GM18861 (cell line): Measurements from ENCODE around the gene TMEM50A.
A peak's percentile ranks its signal among the peaks of the same experiment; 100 is the strongest.
"Not testable (repeated sequence)": the region's sequence is repeated elsewhere in the genome, so short reads cannot be mapped to it uniquely, and the experiment has no call there.

Source experiments
- ATAC-seq: cut with Tn5 transposase; IDR thresholded peaks from one replicate; pipeline ENCODE4 v1.9.1; 2021; ENCODE audit not compliant: unreplicated experiment

Gene TMEM50A

DNA sequence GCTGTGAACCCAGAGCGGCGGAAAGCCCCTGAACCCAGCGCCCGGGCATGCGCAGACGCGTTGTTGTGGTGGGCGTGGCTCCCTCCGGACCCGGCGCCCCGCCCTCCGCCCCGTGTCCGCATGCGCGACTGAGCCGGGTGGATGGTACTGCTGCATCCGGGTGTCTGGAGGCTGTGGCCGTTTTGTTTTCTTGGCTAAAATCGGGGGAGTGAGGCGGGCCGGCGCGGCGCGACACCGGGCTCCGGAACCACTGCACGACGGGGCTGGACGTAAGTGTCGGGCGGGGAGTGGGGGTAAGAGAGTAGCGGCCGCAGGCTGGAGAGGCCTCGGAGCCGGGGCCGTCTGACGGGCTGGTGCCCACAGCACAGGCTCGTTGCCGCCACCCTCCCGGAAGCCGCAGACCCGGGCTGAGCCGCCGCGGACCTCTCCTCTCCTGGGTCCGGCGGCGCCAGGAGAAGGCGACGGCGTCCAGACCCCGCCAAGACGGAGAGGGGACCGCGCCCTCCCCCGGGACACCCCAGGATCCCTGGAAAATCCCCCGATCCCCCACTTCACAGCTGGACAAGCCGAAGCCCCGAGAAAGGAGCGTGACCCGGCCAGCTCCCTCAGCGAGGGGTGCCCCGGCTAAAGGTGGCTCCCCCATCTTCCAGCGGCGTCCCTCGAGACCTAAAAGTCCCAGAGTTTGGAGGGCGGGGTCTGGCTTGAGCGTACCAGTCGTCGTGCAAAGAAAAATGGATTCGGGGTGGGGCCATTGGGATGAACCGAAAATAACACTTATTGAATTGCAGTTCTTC, at the start of gene TMEM50A:
Gene TMEM50A, plus strand, starts transcription at position 147 of the 794 bp plus-strand sequence. CDS start 2,153 bp downstream, outside the sequence.
- ATAC-seq = peak; percentile 55

DNA sequence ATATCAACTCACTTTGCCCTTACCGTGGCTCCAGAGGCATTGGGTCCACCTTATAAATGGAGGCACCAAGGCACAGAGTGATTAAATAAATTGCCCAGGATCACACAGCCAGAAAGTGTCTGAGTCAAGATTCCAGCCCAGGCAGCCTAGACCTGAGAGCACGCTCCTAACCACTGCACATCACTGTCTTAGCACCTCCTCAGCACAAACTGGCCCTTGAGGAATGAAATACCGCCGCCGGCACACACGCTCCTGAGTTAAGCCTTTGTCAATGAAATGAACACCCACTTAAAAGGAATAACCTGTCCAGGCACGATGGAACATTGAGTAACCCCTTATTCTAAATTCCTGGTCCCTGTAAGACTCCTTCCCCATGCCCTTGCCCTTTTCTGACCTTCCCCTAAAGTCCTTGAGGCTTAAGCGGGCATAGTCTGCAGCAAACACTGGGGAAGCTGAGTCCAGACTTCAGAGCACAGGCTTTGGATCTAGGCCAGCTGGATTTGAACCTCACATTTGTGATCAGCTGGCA, 49.5 kb upstream of the TMEM50A start:
- not testable (repeated sequence) for ATAC-seq

DNA sequence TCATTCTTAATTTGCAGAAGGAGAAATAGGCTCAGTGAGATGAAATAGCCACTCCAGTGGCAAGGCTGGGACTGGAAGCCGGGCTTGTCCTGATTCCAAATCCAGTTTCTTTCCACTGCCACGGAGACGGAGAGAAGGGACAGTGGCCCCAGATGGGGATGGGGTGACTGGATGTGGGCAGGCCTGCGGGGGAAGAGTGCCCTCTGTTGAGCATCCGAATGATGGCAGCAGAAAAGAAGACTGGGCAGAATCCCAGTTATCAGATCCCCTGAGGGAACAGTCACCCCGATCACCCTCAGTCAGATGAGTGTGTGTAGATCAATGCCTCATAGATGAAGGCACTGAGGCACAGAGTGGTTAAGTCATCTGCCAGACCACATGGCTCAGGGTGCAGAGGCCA, 48.1 kb upstream of the TMEM50A start:
- not testable (repeated sequence) for ATAC-seq

DNA sequence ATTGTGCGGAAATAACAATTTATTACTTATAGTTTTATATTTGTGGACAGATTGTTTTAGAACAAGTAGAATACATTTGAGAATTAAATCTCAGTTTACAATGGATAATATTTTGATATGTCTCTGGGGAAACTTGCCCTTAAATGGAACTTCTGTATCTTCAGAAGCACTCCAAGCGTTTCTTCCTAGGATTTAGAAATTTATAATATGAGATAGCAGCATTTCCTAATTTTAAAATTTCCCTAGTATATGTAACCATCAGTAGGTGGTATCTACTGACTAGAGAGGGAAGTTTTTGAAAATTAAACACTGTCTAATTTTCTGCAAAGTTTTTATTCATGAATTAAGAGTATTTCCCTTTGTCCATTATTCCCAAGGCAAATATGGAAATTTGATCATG, 44.7 kb upstream of the TMEM50A start:
- ATAC-seq = not testable (repeated sequence)

DNA sequence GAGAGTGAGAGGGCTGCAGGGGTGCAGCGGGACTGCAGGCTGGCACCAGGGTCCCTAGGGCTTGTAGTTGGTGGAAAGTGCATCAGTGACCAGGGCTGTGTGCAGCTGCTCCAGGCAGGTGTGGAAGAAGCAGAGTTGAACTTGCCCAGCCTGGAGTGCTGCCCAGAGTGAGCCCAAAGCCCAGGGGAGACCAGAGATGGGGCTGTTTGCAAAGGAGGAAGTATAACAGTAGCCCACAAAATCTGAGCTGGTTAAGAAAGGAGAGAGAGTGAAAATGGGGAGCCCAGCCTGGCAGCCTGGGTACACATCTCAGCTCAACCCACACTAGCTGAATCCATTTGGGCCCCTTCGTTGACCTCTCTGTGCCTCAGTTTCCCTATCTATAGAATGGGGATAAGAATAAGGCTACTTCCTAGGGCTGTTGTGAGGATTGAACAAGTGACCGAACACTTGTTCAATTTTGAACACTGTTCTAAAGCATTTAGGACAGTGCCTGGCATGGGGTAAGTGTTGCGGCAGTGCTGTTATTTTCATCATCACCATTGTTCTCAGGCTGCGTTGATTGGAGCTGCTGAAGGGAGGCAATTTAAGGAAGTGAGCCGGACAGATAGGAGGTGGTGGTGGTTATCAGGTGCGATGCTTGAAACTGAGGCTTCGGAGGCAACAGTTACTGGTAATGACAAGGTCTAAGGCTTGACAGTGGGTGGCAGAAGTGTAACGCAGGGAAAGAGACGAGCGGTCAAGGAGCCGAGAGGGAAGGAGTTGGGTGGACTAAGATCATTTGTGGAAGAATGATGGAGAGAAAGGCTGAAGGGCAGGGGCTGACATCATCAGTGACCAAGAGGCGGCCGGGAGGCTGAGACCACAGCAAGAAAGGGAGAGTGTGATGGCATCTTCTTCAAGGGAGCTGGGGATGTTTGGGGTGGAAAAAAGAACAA, 43.0 kb upstream of the TMEM50A start:
- not testable (repeated sequence) for ATAC-seq

DNA sequence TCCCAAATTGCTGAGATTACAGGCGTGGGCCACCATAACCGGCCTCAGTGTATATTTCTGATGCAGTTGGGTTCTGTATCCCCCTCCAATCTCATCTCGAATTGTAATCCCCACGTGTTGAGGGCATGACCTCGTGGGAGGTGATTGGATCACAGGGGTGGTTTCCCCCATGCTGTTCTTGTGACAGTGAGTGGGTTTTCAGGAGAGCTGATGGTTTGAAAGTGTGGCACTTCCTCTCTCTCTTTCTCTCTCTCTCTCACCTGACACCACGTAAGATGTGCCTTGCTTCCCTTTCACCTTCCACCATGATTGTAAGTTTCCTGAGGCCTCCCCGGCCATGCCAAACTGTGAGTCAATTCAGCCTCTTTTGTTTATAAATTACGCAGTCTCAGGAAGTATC, 41.6 kb upstream of the TMEM50A start:
- not testable (repeated sequence) for ATAC-seq

DNA sequence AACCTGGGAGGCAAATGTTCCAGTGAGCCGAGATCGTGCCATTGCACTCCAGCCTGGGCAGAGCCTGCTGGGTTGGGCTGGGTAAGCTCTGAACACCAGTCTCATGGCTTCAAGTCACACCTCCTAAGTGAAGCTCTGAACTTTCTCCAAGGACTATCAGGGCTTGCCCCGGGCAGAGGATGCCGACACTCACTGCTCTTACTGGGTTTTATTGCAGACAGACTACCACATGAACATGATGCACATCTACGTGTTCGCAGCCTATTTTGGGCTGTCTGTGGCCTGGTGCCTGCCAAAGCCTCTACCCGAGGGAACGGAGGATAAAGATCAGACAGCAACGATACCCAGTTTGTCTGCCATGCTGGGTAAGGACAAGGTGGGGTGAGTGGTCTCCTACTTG, 37.4 kb upstream of the TMEM50A start:
- ATAC-seq = not testable (repeated sequence)

DNA sequence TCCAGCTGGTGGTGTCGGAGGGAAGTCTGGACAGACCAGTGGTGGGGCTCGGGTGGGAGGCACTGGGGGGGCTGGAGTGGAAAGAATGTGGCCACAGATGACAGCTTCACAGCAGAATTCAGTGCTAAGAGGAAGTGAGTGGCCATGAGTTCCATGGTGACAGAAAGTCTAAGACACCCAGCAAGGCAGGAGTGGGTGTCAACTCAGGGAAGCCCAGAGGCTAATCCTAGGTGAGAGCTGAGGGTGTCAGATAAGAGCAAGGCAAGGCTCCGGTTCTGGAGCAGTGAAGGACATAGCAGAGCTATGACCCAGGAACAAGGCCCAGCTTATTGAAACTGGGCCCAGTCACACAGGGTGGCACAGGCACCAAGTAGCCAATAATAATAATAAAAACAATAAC, 35.8 kb upstream of the TMEM50A start:
- ATAC-seq = not testable (repeated sequence)

DNA sequence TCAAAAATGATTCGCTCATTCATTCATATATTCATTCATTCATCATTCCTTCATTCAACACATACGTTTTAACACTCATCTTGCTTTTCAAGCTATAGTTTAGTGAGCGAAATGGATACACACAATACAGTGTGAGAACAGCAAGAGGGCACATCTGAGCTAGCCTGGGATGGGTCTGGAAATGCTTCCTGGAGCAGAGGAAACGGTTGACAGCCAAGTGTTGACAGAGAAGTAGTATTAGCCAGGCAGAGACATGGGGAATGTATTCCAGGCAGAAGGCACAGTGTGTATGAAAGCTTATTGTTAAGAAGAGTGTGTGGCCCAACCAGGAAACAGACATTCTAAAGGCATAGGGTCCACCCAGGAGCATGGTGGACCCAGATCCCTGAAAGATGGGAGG, 33.2 kb upstream of the TMEM50A start:
- not testable (repeated sequence) for ATAC-seq

DNA sequence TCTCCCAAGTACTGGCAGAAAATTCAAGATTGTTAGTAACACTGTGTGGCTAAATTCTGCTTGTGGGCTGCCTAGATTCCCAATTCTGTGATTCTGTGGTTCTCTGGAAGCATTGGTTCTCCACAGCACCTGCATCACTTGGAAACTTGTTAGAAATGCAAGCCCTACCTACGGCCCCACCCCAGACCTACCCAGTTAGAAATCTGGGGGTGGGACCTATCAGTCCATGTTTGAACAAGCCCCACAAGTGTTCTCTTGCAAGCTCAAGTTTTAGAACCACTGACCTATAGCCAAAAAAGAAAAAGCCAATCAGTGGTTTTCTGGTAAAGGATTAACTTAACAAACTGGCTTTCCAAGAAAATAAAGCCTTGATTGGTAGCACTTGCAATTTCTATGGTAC, 30.0 kb upstream of the TMEM50A start:
- not testable (repeated sequence) for ATAC-seq

DNA sequence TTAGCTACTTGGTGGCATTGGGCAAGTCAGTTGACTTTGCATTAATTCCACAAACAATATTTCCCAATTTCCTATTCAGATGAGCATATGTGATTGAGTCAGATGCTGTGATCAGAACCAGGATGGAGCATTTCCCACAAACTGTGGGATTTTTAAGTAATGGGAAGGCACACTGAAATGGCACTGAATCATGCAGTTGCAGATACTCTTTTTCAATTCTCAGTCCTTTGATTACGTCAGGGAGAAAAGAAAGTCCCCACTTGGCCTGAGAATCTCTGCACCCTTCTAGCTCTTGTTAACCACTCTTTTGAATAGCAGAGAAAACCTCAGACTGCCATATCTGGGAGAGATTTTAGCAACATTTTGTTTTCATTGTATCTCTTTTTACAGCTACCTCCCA, 29.0 kb upstream of the TMEM50A start:
- ATAC-seq = not testable (repeated sequence)

DNA sequence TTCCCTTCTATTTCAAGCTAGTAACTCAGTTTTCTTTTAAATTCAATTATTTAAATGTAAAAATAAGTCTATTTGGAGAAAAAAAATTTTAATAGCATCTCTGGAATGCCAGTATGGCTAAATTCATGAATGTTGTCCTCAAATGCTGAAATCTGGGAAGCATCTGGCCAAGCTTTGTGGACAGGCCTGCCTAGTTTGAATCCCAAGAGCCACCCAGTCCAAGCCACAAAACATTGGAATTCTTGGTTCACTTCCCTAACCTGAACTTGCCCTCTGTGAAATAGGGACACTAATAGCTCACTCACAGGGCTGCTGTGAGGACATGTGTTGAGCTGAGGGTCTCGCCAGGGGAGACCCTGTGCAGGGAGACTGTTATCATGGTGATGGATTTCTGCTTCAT, 28.6 kb upstream of the TMEM50A start:
- not testable (repeated sequence) for ATAC-seq

DNA sequence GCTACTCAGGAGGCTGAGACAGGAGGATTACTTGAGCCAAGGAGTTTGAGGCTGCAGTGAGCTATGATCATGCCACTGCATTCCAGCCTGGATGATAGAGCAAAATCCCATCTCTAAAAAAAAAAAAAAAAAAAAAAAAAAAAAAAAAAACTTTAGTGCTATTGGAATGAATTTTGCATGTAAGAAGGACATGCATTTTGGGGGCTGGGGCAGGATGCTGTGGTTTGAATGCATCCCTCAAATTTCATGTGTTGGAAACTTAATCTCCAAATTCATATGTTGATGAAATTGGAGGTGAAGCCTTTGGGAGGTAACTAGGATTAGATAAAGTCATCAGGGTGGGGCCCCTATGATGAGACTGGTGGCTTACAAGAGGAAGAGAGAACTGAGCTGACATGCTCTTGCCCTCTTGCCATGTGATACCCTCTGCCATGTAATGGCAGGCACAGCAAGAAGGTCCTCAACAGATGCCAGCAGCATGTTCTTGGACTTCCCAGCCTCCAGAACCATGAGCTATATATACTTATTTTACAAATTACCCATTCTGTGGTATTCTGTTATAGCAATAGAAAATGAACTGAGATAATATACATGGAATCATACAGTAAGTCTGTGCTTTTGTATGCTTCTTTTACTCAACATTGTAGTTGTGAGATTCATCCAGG, 25.2 kb upstream of the TMEM50A start:
- not testable (repeated sequence) for ATAC-seq

DNA sequence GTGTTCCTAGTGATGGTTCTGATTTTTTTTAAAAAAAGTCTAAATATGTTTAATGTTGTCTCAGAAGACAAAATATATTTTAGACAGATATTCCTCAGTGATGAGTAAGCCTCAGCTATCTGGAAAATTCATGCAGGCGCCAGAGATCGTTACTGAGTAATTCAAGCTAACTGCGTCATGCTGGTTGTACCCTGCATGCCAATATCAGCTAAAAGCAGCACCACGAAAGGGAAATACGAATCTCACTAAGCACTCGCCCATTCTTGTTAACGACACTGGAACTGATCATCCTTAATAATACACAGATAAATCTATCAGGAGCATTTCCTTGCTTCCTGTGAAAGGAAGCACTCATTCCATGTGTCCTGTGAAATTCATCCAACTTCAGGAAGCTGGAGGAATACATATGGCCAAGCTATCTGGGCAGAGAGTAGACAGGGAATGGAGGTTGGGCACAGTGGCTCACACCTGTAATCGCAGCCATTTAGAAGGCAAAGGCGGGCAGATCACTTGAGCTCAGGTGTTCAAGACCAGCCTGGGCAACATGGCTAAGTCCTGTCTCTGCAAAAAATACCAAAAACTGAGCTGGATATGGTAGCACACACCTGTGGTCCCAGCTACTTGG, 17.7 kb upstream of the TMEM50A start:
- not testable (repeated sequence) for ATAC-seq

DNA sequence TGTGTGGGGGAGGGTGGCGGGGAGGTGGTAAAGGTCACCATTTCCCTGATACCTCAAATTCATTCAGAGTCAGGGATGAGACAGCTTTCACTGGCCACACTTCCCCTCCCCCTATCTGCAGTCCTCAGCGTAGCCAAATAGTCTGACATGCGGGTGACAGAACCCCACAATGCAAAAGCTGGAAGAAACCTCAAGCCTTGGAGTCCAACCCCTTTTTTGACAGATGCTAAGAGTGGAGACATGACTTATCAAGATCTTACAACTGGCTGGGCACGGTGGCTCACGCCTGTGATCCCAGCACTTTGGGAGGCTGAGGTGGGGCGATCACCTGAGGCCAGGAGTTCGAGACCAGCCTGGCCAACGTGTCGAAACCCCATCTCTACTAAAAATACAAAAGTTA, 16.0 kb upstream of the TMEM50A start:
- not testable (repeated sequence) for ATAC-seq

DNA sequence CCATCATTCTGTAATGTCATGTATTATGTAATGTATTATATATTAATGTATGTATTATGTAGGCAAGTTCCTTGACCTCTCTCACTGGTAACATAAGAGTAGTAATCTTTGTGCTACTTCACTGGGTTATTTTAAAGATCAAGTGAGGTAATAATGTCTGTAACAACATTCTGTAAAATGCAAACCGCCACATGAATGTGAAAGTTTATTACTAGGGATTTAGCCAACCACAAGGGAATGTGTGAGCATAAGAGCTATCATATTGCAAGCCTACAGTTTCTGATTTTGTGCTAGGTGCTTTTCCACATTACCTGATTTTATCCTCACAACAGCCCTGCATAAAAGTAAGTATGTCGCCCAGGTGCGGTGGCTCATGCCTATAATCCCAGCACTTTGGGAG, 13.7 kb upstream of the TMEM50A start:
- not testable (repeated sequence) for ATAC-seq

DNA sequence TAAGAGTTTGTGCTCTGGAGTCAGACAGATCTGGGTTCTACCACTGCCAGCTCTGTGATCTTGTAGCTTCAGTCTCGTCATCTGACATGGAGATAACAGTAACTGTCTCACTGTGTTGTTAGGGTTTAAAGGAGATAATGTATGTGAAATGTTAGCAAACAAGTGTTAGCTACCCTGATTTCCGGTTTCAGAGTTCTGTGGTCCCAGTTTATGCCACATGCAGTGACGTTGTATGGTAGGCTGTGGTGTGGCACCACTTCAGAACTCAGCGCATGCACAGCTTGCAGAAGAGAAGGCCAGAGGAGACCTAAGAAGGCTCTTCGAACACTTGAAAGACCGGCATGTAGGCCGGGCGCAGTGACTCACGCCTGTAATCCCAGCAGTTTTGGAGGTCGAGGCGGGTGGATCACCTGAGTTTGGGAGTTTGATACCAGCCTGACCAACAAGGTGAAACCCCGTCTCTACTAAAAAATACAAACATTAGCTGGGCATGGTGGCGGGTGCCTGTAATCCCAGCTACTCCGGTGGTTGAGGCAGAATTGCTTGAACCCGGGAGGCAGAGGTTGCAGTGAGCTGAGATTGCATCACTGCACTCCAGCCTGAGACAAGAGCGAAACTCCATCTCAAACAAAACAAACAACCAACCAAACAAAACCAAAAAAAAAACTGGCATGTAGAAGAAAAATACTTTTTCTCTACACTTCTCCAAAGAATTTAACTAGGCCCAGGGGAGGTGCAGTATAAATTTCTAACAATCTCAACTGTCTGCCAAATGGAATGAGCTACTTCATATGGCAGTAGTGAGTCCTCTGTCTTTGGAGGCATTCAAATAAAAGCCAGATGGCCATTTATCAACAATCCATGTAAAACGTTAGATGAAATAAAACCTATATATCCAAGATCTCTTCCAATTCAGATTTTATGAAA, 10.0 kb upstream of the TMEM50A start:
- not testable (repeated sequence) for ATAC-seq

DNA sequence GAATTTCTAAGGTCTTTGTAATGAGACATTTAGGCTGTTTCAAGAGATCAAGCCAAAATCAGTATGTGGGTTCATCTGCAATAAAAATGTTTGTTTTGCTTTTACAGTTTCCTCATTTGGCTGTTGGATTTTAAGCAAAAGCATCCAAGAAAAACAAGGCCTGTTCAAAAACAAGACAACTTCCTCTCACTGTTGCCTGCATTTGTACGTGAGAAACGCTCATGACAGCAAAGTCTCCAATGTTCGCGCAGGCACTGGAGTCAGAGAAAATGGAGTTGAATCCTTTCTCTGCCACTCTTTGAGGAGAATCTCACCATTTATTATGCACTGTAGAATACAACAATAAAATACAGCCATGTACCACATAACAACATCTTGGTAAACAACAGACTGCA, 9.3 kb upstream of the TMEM50A start:
- not testable (repeated sequence) for ATAC-seq

DNA sequence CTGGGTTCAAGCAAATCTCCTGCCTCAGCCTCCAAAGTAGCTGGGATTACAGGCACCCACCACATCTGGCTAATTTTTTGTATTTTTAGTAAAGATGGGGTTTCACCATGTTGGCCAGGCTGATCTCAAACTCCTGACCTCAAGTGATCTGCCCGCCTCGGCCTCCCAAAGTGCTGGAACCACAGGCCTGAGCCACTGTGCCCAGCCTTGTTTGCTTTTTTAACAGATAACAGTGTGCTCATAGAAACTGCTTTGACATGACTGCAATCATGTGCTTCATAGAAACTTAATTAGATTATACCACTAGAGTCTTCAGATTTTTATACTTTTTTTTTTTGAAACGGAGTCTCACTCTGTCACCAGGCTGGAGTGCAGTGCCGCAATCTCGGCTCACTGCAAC, 8.8 kb upstream of the TMEM50A start:
- not testable (repeated sequence) for ATAC-seq
